GM10266 (cell line): Measurements from ENCODE around the gene STK25.

Source experiments
- DNase-seq: peaks from one replicate; pipeline ENCODE4 v3.0.0; 2012; ENCODE audit errors: extremely low spot score
- TF ChIP-seq, protein P1 (sequence below): IDR thresholded peaks from 2 replicates; pipeline ENCODE4 v1.5.1; 2012; ENCODE audit warnings: mild to moderate bottlenecking, low read depth; ENCODE audit not compliant: control insufficient read depth, insufficient read depth; ENCODE audit errors: missing control alignments

The STK25 gene

GRCh38 chr2:241505781-241506201, 2.6 kb downstream of the STK25 start:
- no peak for DNase-seq

DNA sequence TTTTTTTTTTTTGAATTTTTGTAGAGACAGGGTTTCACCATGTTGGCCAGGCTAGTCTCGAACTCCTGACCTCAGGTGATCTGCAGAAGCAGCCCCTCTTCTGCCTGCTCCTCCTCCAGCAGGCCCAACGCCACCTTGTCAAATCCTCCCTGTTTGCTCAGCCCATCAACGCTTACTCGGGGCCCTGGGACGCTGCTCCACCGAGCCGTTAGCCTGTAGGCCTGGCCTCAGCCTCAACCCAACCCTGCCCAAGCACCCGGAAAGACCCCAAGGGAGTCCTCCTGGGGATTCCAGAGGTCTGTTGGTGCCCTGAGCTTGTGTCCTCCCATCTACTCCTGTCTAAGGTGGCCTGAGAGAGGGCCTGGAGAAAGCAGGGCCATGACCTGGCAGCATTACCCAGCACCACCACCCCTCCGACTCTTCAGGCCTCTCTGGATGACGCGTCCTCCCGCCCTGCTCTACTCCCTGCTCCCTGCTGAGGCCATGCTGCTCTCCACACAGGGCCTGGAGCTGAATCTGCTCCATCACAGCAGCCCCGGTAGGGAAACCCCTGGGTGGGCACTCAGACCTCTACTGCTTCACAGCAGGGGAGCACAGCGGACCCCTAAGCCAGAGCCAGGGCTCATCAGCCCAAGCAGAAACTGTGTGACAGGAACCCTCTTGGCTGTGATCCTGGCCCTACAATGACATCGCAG, 3.2 kb downstream of the STK25 start:
- TF ChIP-seq, protein P1, sequence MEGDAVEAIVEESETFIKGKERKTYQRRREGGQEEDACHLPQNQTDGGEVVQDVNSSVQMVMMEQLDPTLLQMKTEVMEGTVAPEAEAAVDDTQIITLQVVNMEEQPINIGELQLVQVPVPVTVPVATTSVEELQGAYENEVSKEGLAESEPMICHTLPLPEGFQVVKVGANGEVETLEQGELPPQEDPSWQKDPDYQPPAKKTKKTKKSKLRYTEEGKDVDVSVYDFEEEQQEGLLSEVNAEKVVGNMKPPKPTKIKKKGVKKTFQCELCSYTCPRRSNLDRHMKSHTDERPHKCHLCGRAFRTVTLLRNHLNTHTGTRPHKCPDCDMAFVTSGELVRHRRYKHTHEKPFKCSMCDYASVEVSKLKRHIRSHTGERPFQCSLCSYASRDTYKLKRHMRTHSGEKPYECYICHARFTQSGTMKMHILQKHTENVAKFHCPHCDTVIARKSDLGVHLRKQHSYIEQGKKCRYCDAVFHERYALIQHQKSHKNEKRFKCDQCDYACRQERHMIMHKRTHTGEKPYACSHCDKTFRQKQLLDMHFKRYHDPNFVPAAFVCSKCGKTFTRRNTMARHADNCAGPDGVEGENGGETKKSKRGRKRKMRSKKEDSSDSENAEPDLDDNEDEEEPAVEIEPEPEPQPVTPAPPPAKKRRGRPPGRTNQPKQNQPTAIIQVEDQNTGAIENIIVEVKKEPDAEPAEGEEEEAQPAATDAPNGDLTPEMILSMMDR: no peak
- no peak for DNase-seq

More at GRCh38 chr2:241505781-241506201, 2.6 kb downstream of the STK25 start:
- TF ChIP-seq, protein P1: no peak

GRCh38 chr2:241503776-241504392, 4.5 kb downstream of the STK25 start:
- DNase-seq: no peak
- TF ChIP-seq, protein P1: no peak

DNA sequence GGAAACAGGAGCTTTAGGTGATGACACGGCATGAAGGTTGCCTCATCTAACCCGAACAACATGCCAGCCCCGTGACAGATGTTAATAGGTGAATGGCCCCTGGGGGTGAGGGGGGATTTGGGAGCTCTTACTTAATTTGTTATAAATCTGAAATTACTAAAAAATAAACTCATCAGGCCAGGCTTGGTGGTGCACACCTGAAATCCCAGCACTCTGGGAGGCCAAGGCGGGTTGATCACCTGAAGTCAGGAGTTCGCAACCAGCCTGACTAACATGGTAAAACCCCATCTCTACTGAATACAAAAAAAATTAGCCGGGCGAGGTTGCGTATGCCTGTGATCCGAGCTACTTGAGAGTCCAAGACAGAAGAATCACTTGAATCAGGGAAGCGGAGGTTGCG, 6.1 kb downstream of the STK25 start:
- DNase-seq: no peak
- TF ChIP-seq, protein P1: no peak

DNA sequence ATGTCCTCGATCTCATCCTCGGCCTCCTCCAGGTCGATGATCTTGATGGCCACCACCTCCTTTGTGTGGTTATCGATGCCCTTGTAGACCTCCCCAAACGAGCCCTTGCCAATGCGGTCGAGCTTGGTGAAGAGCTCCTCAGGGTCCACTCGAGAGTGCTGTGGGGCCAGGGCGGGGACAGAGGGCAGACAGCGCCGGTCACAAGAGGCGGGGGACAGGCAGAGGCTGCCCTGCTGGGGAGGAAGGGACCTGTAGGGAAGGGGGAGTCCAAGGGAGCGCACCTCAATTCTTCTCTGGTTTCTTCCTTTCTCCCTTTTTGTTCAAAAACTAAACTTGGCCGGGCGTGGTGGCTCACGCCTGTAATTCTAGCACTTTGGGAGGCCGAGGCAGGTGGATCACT, 6.8 kb downstream of the STK25 start:
- no peak for DNase-seq
- TF ChIP-seq, protein P1: no peak

DNA sequence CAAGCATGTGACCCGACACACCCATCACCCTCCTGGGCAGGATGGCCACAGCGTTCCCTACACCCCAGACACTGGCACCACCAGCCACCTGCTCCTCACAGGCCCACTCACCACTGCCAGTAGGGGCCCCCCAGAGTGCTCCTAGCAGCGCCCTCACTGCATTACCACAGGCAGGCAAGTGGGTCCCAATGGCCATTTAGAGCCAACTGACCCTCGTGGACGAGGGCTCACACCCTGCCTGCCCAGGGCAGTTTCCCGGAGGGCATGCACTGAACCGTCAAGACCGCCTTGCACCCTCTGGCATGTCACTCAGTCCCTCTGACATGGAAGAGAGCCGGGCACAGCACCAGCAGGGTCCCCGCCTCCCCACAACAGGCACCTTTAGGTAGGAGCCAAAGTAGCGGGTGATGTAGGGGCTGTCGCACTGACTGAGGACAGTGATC, 7.3 kb downstream of the STK25 start:
- DNase-seq: no peak
- TF ChIP-seq, protein P1: no peak

DNA sequence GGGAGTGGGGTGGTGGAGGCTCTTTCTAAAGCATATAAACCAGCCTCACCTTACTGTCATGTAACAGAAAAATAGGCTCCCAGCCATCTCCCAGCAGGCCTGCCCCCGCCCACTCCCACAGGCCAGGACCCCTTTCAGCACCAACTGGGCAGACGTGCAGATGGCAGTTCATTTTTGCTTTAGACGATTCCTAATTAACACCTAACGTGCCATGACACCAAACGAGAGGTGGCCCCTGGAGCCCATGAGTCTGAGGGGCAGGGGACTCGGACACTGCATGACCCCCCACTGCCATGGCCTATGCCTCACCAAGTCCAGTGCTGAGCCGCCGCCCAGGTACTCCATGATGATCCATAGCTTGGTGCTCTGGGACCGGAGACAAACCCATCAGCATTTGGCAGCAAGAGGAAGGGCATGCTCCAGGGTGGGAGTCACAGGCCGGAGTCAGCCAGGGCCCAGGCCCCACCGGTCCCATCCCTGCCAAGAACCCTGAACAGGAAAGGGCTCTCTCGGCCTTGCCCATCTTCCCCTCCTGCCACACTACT, 7.9 kb downstream of the STK25 start:
- no peak for DNase-seq
- TF ChIP-seq, protein P1: no peak
